Measurements from ENCODE around the gene KIRREL3.

The KIRREL3 gene

DNA sequence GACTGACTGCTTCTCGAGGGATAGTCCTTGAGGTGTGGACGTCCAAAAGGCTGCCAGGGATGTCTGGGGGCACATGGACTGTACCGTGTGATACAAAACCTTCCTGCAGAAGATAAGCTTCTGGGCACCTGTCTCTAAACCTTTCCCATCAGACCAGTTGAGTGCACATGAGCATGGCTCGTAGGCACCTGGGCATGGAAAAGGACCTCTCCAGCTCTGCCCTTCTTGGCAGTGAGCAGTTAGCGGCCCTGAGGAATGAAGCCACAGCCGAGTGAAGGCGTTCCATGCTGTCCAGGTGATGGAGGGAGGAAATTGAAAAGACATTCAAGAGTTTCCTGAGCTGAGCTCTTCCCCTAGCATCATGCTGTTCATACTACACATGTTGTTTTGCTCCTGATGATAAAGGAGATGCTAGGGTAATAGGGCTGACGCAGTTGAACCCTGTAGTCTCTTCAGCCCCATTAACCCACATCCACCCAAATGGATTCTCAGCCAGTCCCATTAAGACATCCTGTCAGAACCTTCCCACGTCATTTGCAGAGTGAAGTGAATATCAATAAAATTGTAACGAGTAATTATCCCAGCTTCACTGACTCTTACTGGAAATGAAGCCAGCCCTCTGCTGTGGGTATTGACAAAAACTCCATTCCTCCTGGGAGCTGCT lies 138.6 kb downstream of the KIRREL3 start:
- H3K9me2 ChIP-seq (replicated peaks; ENCODE audit: insufficient read depth, low read length) = no peaks in the 10 kb centered on the region
- H3K4me3 ChIP-seq (ENCODE audit: insufficient read depth, low read length, poor library complexity, severe bottlenecking) = no peak overlapping the region
- no peaks in the 10 kb centered on the region for H3K27me3 ChIP-seq (ENCODE audit: low read length)
- no peaks in the 10 kb centered on the region for H4K20me1 ChIP-seq (ENCODE audit: low read depth, low read length)
- H3K4me2 ChIP-seq (ENCODE audit: low read depth, low read length, poor library complexity, severe bottlenecking) = no peak overlapping the region
- H3K9ac ChIP-seq (ENCODE audit: low read length) = no peak overlapping the region
- no peak overlapping the region for H2AFZ ChIP-seq (ENCODE audit: low read depth, low read length, severe bottlenecking)
- TF ChIP-seq EZH2phosphoT487 (conservative IDR thresholded peaks at IDR 0.05; ENCODE audit: low read length) = no peak
- TF ChIP-seq, protein P1, sequence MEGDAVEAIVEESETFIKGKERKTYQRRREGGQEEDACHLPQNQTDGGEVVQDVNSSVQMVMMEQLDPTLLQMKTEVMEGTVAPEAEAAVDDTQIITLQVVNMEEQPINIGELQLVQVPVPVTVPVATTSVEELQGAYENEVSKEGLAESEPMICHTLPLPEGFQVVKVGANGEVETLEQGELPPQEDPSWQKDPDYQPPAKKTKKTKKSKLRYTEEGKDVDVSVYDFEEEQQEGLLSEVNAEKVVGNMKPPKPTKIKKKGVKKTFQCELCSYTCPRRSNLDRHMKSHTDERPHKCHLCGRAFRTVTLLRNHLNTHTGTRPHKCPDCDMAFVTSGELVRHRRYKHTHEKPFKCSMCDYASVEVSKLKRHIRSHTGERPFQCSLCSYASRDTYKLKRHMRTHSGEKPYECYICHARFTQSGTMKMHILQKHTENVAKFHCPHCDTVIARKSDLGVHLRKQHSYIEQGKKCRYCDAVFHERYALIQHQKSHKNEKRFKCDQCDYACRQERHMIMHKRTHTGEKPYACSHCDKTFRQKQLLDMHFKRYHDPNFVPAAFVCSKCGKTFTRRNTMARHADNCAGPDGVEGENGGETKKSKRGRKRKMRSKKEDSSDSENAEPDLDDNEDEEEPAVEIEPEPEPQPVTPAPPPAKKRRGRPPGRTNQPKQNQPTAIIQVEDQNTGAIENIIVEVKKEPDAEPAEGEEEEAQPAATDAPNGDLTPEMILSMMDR (IDR thresholded peaks at IDR 0.05; ENCODE audit: insufficient read depth, low read length, poor library complexity, severe bottlenecking) = no peak
- H3K79me2 ChIP-seq (ENCODE audit: insufficient read depth, low read length) = no peaks in the 10 kb centered on the region
- H3K36me3 ChIP-seq (ENCODE audit: low read length) = no peaks in the 10 kb centered on the region
- H3K27ac ChIP-seq (ENCODE audit: low read depth, low read length) = no peak overlapping the region
- H3K9me3 ChIP-seq (ENCODE audit: insufficient read depth, low read length) = no peaks in the 10 kb centered on the region
- no peaks in the 10 kb centered on the region for H3F3A ChIP-seq (ENCODE audit: insufficient read depth)

DNA sequence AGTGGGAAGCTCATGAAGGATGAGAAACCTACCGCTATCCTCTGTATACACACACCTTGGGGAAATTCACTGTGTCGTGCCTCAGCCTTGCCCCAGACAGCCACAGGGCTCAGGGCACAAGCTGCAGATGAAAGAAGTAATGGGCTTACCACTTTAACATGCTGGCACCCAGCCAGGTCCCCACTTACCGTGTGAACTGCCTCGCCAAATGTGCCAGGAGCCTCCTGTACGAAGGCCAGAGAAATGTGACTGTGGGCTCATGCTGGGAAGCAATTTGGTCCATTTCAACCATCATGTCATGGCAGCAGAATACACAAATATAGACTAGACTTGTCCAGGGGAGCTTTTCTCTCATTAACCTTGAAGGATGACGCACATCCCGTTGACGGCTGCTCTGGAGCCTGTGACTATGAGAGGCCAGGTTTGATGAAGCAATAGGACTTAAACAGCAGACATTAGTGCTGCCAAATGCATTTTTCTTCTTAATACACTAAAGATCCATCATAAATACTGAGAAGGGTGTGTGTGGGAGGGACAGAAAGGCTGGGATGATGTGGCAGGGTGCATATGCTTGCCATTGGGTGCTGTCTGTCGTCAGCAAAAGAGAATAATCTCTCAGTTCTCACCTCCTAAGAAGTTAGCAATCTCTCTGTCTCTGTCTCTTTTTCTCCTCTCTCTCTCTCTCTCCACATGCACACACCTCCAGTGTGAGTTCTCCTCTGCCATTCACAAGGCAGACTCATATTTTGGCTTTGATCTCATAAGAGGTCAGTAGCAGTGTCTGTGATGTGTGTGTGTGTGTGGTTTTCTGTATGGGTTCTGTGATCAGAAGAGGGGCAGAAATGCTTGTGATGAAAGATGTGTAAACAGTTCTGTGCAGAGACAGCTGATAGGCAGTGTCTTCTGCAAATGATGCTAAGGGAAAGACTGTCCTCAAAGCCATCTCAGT lies 142.4 kb downstream of the KIRREL3 start:
- Histone ChIP-seq H3K9ac (ENCODE audit: low read length) (no peak overlapping the region), H3K9me3 (ENCODE audit: insufficient read depth, low read length) (no peaks in the 10 kb centered on the region), H3K9me2 (replicated peaks; ENCODE audit: insufficient read depth, low read length) (no peaks in the 10 kb centered on the region), H2AFZ (ENCODE audit: low read depth, low read length, severe bottlenecking) (no peak overlapping the region), H3K27ac (ENCODE audit: low read depth, low read length) (no peak overlapping the region), H3K27me3 (ENCODE audit: low read length) (no peaks in the 10 kb centered on the region), H4K20me1 (ENCODE audit: low read depth, low read length) (no peaks in the 10 kb centered on the region), H3K4me3 (ENCODE audit: insufficient read depth, low read length, poor library complexity, severe bottlenecking) (no peak overlapping the region), H3F3A (ENCODE audit: insufficient read depth) (no peaks in the 10 kb centered on the region), H3K36me3 (ENCODE audit: low read length) (no peaks in the 10 kb centered on the region), H3K4me2 (ENCODE audit: low read depth, low read length, poor library complexity, severe bottlenecking) (no peak overlapping the region), H3K79me2 (ENCODE audit: insufficient read depth, low read length) (no peaks in the 10 kb centered on the region)
- no peak for TF ChIP-seq EZH2phosphoT487 (conservative IDR thresholded peaks at IDR 0.05; ENCODE audit: low read length)
- TF ChIP-seq, protein P1 (IDR thresholded peaks at IDR 0.05; ENCODE audit: insufficient read depth, low read length, poor library complexity, severe bottlenecking) = no peak

DNA sequence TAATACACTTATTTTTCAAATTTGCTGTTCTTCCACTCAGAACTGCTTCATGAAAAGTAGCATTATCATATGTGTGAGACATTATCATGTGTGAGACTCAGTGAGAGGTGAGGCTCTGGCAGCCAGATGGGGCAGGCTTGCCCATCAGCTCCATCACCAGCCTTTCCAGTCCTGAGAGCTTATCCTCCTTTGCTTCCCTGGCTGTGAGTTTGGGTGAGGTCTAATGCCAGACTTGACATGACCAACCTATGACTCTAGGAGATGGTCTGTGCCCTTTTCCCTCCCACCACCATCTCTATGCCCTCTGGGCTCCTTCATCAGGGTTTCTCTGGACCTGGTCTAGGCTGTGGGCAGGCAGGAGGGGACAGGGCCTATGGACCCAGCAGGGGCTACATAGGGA lies 145.0 kb downstream of the KIRREL3 start:
- H2AFZ ChIP-seq (ENCODE audit: low read depth, low read length, severe bottlenecking) = no peak overlapping the region
- no peaks in the 10 kb centered on the region for H3K9me2 ChIP-seq (replicated peaks; ENCODE audit: insufficient read depth, low read length)
- TF ChIP-seq, protein P1 (IDR thresholded peaks at IDR 0.05; ENCODE audit: insufficient read depth, low read length, poor library complexity, severe bottlenecking) = no peak
- TF ChIP-seq EZH2phosphoT487 (conservative IDR thresholded peaks at IDR 0.05; ENCODE audit: low read length) = no peak
- H3K27ac ChIP-seq (ENCODE audit: low read depth, low read length) = no peak overlapping the region
- H3F3A ChIP-seq (ENCODE audit: insufficient read depth) = no peaks in the 10 kb centered on the region
- no peaks in the 10 kb centered on the region for H4K20me1 ChIP-seq (ENCODE audit: low read depth, low read length)
- no peak overlapping the region for H3K9ac ChIP-seq (ENCODE audit: low read length)
- H3K4me2 ChIP-seq (ENCODE audit: low read depth, low read length, poor library complexity, severe bottlenecking) = no peak overlapping the region
- no peaks in the 10 kb centered on the region for H3K79me2 ChIP-seq (ENCODE audit: insufficient read depth, low read length)
- no peaks in the 10 kb centered on the region for H3K27me3 ChIP-seq (ENCODE audit: low read length)
- H3K9me3 ChIP-seq (ENCODE audit: insufficient read depth, low read length) = no peaks in the 10 kb centered on the region
- no peak overlapping the region for H3K4me3 ChIP-seq (ENCODE audit: insufficient read depth, low read length, poor library complexity, severe bottlenecking)
- H3K36me3 ChIP-seq (ENCODE audit: low read length) = no peaks in the 10 kb centered on the region

Measured in SU-DHL-6 (cell line).